Right atrium auricular region (tissue), 2 donors: Measurements from ENCODE around the gene TMEM151A. TPM values are rescaled to one million over a fixed set of nuclear protein-coding genes. Genes with fewer than 3 reads are reported as not detected.

ENCODE experiments used
- DNase-seq: peaks from one replicate; pipeline ENCODE4 v3.0.0-alpha.2; 2019; ENCODE audit warnings: low spot score
- H3K27ac ChIP-seq, 2 donors: fragments of 200-600 bp; sonication (generic); 1 replicate in 1 of 2; 2 replicates in 1 of 2; pipeline ENCODE4 v1.5.1; 2016 to 2019
- H3K27me3 ChIP-seq, 2 donors: fragments of 200-600 bp; sonication (generic); one replicate each; pipeline versions ENCODE4 v1.5.1 to v1.6.0; 2017 to 2019
- H3K36me3 ChIP-seq: fragments of 200-600 bp; sonication (generic); one replicate; pipeline ENCODE4 v1.5.1; 2016
- H3K4me1 ChIP-seq, 2 donors: fragments of 200-600 bp; sonication (generic); one replicate each; pipeline versions ENCODE4 v1.5.1 to v1.6.0; 2017 to 2019
- H3K4me3 ChIP-seq, 2 donors: fragments of 200-600 bp; sonication (generic); 1 replicate in 1 of 2; 2 replicates in 1 of 2; pipeline ENCODE4 v1.5.1; 2017 to 2019; ENCODE audit warnings: mild to moderate bottlenecking in 1 of 2, moderate library complexity in 1 of 2
- H3K9me3 ChIP-seq, 2 donors: fragments of 200-600 bp; sonication (generic); one replicate each; pipeline ENCODE4 v1.5.1; 2019
- CTCF ChIP-seq, 2 donors: fragments of 200-600 bp; sonication (generic); IDR thresholded peaks; one replicate each; pipeline ENCODE4 v1.5.1; 2019; ENCODE audit warnings: antibody characterized with exemption in 2 of 2
- total RNA-seq, 2 donors: library from RNA; depleted of rRNA; stranded (reverse); fragments of >200 nt; gene quantifications; one replicate each; pipeline ENCODE4 v1.1.0, GENCODE V29; 2016

Gene TMEM151A
- total RNA-seq, 2 donors from 2014 or later, result 1.4 to 5.5 TPM

- H3K27ac ChIP-seq, result peak overlapping the region in 1 of 2 donors; percentile 92
- peaks cover 0 to 4% of the 10 kb centered on the region in 2 donors for H3K27me3 ChIP-seq
- peaks cover 0 to 53% of the 10 kb centered on the region in 2 donors for H3K4me1 ChIP-seq
- H3K9me3 ChIP-seq, result no peaks in the 10 kb centered on the region
- no peak for DNase-seq
- no peak overlapping the region for H3K4me3 ChIP-seq
- TF ChIP-seq CTCF (IDR thresholded peaks at IDR 0.05), result no peak
- H3K36me3 ChIP-seq, result peaks cover 8% of the 10 kb centered on the region
These were observed 4.3 kb upstream of the TMEM151A start for GRCh38 chr11:66287211-66287888.

GRCh38 chr11:66287889-66288670, 3.6 kb upstream of the TMEM151A start:
- no peak for TF ChIP-seq CTCF (IDR thresholded peaks at IDR 0.05)
- peaks cover 0 to 47% of the 10 kb centered on the region in 2 donors for H3K4me1 ChIP-seq
- H3K27ac ChIP-seq, result peak overlapping the region; percentile 92 to 96
- no peak for DNase-seq
- peaks cover 8% of the 10 kb centered on the region for H3K36me3 ChIP-seq
- peaks cover 0 to 11% of the 10 kb centered on the region in 2 donors for H3K27me3 ChIP-seq
- no peaks in the 10 kb centered on the region for H3K9me3 ChIP-seq
- peak overlapping the region; percentile 67 to 90 for H3K4me3 ChIP-seq

- peak; percentile 100 for DNase-seq
- peak within 1 kb of the TSS; percentile 67 to 90 for H3K4me3 ChIP-seq
- peaks cover 0 to 11% of the 10 kb centered on the region in 2 donors for H3K27me3 ChIP-seq
- peak within 1 kb of the TSS; percentile 92 to 96 for H3K27ac ChIP-seq
- H3K9me3 ChIP-seq, result no peaks in the 10 kb centered on the region
- peaks cover 0 to 47% of the 10 kb centered on the region in 2 donors for H3K4me1 ChIP-seq
- no peak for TF ChIP-seq CTCF (IDR thresholded peaks at IDR 0.05)
- peaks cover 8% of the 10 kb centered on the region for H3K36me3 ChIP-seq
These were observed 2.8 kb upstream of the TMEM151A start, which contains the start of gene YIF1A for GRCh38 chr11:66288671-66289547. YIF1A (minus strand) TSS chr11:66289143; CDS start chr11:66288985, 158 bp downstream.

- peak; percentile 75 for DNase-seq
- H3K27ac ChIP-seq, result peak overlapping the region; percentile 92 to 96
- H3K9me3 ChIP-seq, result no peaks in the 10 kb centered on the region
- peaks cover 0 to 11% of the 10 kb centered on the region in 2 donors for H3K27me3 ChIP-seq
- H3K4me3 ChIP-seq, result peak overlapping the region; percentile 48 to 90
- peaks cover 0 to 47% of the 10 kb centered on the region in 2 donors for H3K4me1 ChIP-seq
- TF ChIP-seq CTCF (IDR thresholded peaks at IDR 0.05), result no peak
- peaks cover 5% of the 10 kb centered on the region for H3K36me3 ChIP-seq
These were observed 2.0 kb upstream of the TMEM151A start for GRCh38 chr11:66289548-66290329.

GRCh38 chr11:66290330-66290621, 1.4 kb upstream of the TMEM151A start:
- Histone ChIP-seq H3K4me1 (peaks cover 0 to 45% of the 10 kb centered on the region in 2 donors), H3K9me3 (no peaks in the 10 kb centered on the region), H3K27ac (no peak overlapping the region), H3K36me3 (no peaks in the 10 kb centered on the region), H3K27me3 (peaks cover 0 to 11% of the 10 kb centered on the region in 2 donors), H3K4me3 (no peak overlapping the region)
- DNase-seq, result no peak
- no peak for TF ChIP-seq CTCF (IDR thresholded peaks at IDR 0.05)
